Sigmoid colon (tissue), 3 donors: ENCODE data around the gene EMILIN1.
"Not testable (repeated sequence)": the region's sequence is repeated elsewhere in the genome, so short reads cannot be mapped to it uniquely, and the experiment has no call there.

ENCODE experiments used
- CTCF ChIP-seq, 4 experiments: fragments of 450-650 bp in 3 of 4; fragments of 200-600 bp in 1 of 4; IDR thresholded peaks; one replicate each; pipeline ENCODE4 v1.5.1; 2016 to 2019; ENCODE audit warnings: antibody characterized with exemption in 4 of 4, mild to moderate bottlenecking in 3 of 4, moderate library complexity in 2 of 4
- POLR2A ChIP-seq, 2 donors: fragments of 450-650 bp; IDR thresholded peaks; one replicate each; pipeline ENCODE4 v1.6.1; 2016; ENCODE audit warnings: antibody characterized with exemption in 2 of 2, mild to moderate bottlenecking in 2 of 2, moderate library complexity in 2 of 2

- TF ChIP-seq CTCF, POLR2A (IDR thresholded peaks at IDR 0.05): not testable (repeated sequence)
Observed at GRCh38 chr2:27110603-27111352, 32.4 kb downstream of the EMILIN1 start.
